HG02970 (cell line): ENCODE results near the gene INA.
"Not testable (repeated sequence)": the region's sequence is repeated elsewhere in the genome, so short reads cannot be mapped to it uniquely, and the experiment has no call there.

Experiments
- ATAC-seq: cut with Tn5 transposase; IDR thresholded peaks from one replicate; pipeline ENCODE4 v1.9.1; 2021; ENCODE audit warnings: mild to moderate bottlenecking, moderate library complexity, moderate number of reproducible peaks; ENCODE audit not compliant: unreplicated experiment, low FRiP score

INA gene

GRCh38 chr10:103276896-103277712 lies at the start of gene INA:
Gene INA, plus strand, starts transcription at chr10:103277138. Its CDS starts 74 bp downstream, at chr10:103277212.
- no peak for ATAC-seq

GRCh38 chr10:103227416-103227815 lies 49.5 kb upstream of the INA start:
- no peak for ATAC-seq

DNA sequence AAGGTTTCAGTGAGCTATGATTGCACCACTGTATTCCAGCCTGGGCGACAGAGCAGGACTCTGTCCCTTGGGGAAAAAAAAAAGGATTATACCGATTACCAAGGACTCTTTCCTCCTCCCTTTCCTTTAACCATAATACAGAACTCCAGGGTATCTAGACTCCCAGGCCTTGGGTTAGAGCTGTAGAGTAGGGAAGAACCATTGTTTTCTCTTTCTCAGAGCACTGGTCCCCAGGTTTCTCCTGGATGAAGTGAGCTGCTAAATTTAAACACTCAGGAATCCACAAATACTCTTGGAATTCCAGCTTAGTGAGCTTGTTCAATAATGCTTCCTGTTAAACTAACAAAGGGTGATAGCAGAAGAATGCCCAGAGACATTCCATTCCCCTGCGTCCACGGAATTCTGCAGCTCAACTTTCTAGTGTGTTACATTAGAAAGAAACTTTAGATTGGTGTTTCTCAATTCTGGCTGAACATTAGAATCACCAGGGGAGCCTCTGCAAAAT lies 45.8 kb upstream of the INA start:
- ATAC-seq: no peak

- ATAC-seq: no peak
These were observed 44.7 kb upstream of the INA start for GRCh38 chr10:103232131-103232673.

DNA sequence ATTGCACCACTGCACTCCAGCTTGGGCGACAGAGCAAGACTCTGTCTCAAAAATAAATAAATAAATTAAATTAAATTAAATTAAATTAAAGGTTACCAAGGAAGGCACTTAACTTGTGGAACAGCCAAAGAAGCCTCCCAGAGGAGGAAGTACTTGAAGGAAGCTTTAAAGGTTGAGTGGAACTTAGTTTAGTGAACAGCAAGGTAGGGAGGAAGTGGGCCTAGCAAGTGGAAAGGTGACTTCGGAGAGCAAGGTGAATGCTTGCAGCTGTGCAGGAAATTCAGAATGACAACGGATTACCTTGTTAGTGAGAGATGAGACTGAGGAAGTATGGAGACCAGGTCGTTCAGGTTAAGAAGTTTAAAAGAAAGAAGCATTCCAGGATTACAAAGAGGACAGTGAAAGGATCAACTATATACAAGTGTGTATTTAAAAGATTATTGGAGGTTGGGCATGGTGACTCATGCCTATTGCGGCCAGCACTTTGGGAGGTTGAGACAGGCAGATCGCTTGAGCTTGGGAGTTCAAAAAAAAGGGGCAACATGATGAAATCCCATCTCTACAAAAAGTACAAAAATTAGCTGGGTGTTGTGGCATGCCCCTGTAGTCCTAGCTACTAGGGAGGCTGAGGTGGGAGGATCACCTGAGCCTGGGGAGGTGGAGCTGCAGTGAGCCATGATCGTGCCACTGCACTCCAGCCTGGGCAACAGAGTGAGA lies 44.0 kb upstream of the INA start:
- no peak for ATAC-seq

- ATAC-seq: no peak
These were observed 41.2 kb upstream of the INA start for GRCh38 chr10:103235775-103236174.

GRCh38 chr10:103238506-103239252 lies 38.3 kb upstream of the INA start:
- no peak for ATAC-seq

DNA sequence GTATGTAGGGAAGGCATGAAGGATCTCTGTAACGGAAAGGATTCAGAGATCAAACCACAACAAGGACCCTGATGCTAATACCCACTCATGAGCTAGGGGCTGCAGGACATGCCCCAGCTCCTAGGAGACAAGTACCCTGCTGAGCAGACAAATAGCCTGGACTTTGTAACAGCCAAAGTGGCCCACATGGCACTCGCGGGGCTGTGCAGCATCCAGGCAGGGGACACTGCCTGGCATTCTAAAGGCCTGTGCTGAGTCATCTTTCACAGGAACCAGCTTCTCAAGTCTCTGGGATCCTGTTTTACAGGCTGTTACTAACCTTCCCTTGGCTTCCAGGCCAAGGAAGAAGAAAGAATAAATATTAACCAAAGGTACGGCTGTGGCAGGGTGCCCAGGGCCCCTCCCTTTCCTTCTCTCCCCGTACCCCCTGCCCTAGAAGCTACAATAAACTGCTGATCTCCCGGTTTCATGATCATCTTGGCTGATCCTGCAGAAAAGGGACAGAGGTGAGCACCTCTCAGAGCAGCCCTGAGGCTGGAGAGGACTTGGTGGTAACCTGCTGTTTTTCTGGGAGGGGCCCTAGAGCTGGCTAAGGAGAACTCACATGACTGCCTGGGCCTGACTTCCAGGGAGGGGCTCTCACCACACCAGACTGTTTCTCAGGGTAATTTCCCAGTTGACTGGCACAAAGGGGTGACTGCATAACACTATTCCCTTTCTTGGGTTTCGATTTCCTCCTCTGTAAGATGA lies 35.5 kb upstream of the INA start:
- ATAC-seq: no peak

GRCh38 chr10:103244666-103245271 lies 32.2 kb upstream of the INA start:
- no peak for ATAC-seq

- ATAC-seq: not testable (repeated sequence)
These were observed 31.4 kb upstream of the INA start, which contains the start of gene RPEL1 for GRCh38 chr10:103245587-103245986. Gene RPEL1, plus strand, starts transcription at chr10:103245887. Its CDS starts 110 bp downstream, at chr10:103245997.

GRCh38 chr10:103246324-103246723 lies 30.6 kb upstream of the INA start:
- ATAC-seq: no peak

DNA sequence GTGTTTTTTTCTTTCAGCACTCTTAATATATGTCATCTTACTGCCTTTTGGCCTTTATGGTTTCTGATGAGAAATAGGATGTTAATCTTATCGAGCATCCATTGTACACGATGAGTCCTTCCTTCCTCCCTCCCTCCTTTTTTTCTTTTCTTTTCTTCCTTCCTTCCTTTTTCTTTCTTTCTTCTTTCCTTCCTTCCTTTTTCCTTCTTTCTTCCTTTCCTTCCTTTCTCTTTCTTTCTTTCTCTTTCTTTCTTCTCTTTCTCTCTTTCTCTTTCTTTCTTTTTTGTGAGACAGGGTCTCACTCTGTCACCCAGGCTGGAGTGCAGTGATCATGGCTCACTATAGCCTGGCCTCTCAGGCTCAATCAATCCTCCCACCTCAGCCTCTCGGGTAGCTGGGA lies 22.8 kb upstream of the INA start:
- ATAC-seq: no peak

- ATAC-seq: no peak
These were observed 22.2 kb upstream of the INA start for GRCh38 chr10:103254538-103255325.

DNA sequence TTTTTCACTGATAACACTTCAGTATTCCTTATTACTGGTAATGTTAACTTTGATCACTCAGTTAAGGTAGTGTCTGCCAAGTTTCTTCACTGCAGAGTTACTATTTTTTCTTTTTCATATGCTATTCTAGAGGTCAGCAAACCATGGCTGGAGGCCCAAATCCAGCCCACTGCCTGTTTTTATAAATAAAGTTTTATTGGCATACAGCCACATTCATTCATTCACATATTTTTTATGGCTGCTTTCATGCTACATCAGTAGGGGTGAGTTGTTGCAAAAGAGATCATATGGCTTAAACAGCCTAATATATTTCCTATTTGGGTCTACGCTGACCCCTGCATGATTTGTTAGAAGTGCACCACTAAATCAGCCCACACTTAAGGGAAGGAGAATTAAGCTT lies 20.3 kb upstream of the INA start:
- ATAC-seq: no peak

GRCh38 chr10:103257812-103258211 lies 19.1 kb upstream of the INA start:
- ATAC-seq: no peak

- ATAC-seq: not testable (repeated sequence)
These were observed 18.0 kb upstream of the INA start for GRCh38 chr10:103258928-103259327.

DNA sequence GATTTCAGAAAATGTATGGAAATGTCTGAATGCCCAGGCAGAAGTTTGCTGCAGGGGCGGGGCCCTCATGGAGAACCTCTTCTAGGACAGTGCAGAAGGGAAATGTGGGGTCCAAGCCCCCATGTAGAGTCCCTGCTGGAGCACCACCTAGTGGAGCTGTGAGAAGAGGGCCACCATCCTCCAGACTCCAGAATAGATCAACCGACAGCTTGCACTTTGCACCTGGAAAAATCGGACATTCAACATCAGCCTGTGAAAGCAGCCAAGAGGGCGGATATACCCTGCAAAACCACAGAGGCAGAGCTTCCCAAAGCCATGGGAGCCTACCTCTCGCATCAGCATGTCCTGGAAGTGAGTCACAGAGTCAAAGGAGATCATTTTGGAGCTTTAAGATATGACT lies 16.9 kb upstream of the INA start:
- ATAC-seq: no peak

GRCh38 chr10:103262229-103262628 lies 14.7 kb upstream of the INA start:
- no peak for ATAC-seq
